ENCODE results near the gene SCAI. TPM values are rescaled to one million over a fixed set of nuclear protein-coding genes. Genes with fewer than 3 reads are reported as not detected.

SCAI gene
- total RNA-seq, 2 experiments from 2014 or later, result 21.5 to 25.0 TPM

GRCh38 chr9:125008599-125008998 lies 134.7 kb downstream of the SCAI start:
- Histone ChIP-seq H3K79me2 (ENCODE audit: insufficient read depth, low read depth, low read length) (no peaks in the 10 kb centered on the region), H3K36me3 (ENCODE audit: insufficient read depth, low read length) (peaks cover 9% of the 10 kb centered on the region; the same call in 1 of the 2 replicates), H3K9me2 (ENCODE audit: insufficient read depth, low read length) (no peaks in the 10 kb centered on the region), H2AFZ (ENCODE audit: low read length) (no peak overlapping the region), H3K27ac (ENCODE audit: low read depth, low read length, poor library complexity, severe bottlenecking) (no peak overlapping the region), H4K20me1 (ENCODE audit: insufficient read depth, low read length) (no peaks in the 10 kb centered on the region), H3K4me1 (ENCODE audit: insufficient read depth, low read length, poor library complexity, severe bottlenecking) (no peaks in the 10 kb centered on the region), H3K4me3 (ENCODE audit: low read depth, low read length, poor library complexity, severe bottlenecking) (no peak overlapping the region), H3K4me2 (ENCODE audit: low read length) (no peak overlapping the region), H3K9me3 (ENCODE audit: low read length) (no peaks in the 10 kb centered on the region)
- intact Hi-C loops (cut with micrococcal nuclease; ENCODE audit: unreplicated experiment), result no loop called here
- TF ChIP-seq CTCF (conservative IDR thresholded peaks at IDR 0.05; ENCODE audit: low read length), result no peak
- TF ChIP-seq EZH2phosphoT487 (IDR thresholded peaks at IDR 0.05; ENCODE audit: borderline replicate concordance, low read depth, low read length), result no peak
- POLR2A ChIA-PET, result interaction anchor here (1.3 kb wide), 1 partner anchor 336 kb away, joined by 3 read pairs; no protein-coding TSS in a partner anchor
- BruUV-seq (replicated peaks), result no TSS peak
- DNase-seq (ENCODE audit: low spot score), result no peak
- CTCF ChIA-PET (ENCODE audit: unreplicated experiment), result no interaction called here

- Histone ChIP-seq H3K4me1 (ENCODE audit: insufficient read depth, low read length, poor library complexity, severe bottlenecking) (no peaks in the 10 kb centered on the region), H3K36me3 (ENCODE audit: insufficient read depth, low read length) (peaks cover 35% of the 10 kb centered on the region), H3K9me2 (ENCODE audit: insufficient read depth, low read length) (no peaks in the 10 kb centered on the region), H3K4me3 (ENCODE audit: low read depth, low read length, poor library complexity, severe bottlenecking) (no peak overlapping the region), H4K20me1 (ENCODE audit: insufficient read depth, low read length) (no peaks in the 10 kb centered on the region), H3K27ac (ENCODE audit: low read depth, low read length, poor library complexity, severe bottlenecking) (no peak overlapping the region), H3K4me2 (ENCODE audit: low read length) (no peak overlapping the region), H3K9me3 (ENCODE audit: low read length) (no peaks in the 10 kb centered on the region), H2AFZ (ENCODE audit: low read length) (no peak overlapping the region), H3K79me2 (ENCODE audit: insufficient read depth, low read depth, low read length) (no peaks in the 10 kb centered on the region)
- POLR2A ChIA-PET, result interaction anchor here (0.7 kb wide), 2 partner anchors 199 to 684 kb away, joined by 3 read pairs; no protein-coding TSS in a partner anchor
- intact Hi-C loops (cut with micrococcal nuclease; ENCODE audit: unreplicated experiment), result no loop called here
- no peak for DNase-seq (ENCODE audit: low spot score)
- no TSS peak for BruUV-seq (replicated peaks)
- CTCF ChIA-PET (ENCODE audit: unreplicated experiment), result no interaction called here
- TF ChIP-seq EZH2phosphoT487 (IDR thresholded peaks at IDR 0.05; ENCODE audit: borderline replicate concordance, low read depth, low read length), result no peak
- TF ChIP-seq CTCF (conservative IDR thresholded peaks at IDR 0.05; ENCODE audit: low read length), result no peak
Observed at GRCh38 chr9:125003332-125003731, 140.0 kb downstream of the SCAI start.

GRCh38 chr9:124983698-124984097 lies 159.6 kb downstream of the SCAI start:
- no peak for DNase-seq (ENCODE audit: low spot score)
- Histone ChIP-seq H3K4me2 (ENCODE audit: low read length) (no peak overlapping the region), H4K20me1 (ENCODE audit: insufficient read depth, low read length) (no peaks in the 10 kb centered on the region), H3K4me1 (ENCODE audit: insufficient read depth, low read length, poor library complexity, severe bottlenecking) (no peaks in the 10 kb centered on the region), H3K36me3 (ENCODE audit: insufficient read depth, low read length) (peaks cover 34% of the 10 kb centered on the region), H3K9me2 (ENCODE audit: insufficient read depth, low read length) (no peaks in the 10 kb centered on the region), H3K9me3 (ENCODE audit: low read length) (no peaks in the 10 kb centered on the region), H3K4me3 (ENCODE audit: low read depth, low read length, poor library complexity, severe bottlenecking) (no peak overlapping the region), H3K79me2 (ENCODE audit: insufficient read depth, low read depth, low read length) (no peaks in the 10 kb centered on the region), H2AFZ (ENCODE audit: low read length) (no peak overlapping the region), H3K27ac (ENCODE audit: low read depth, low read length, poor library complexity, severe bottlenecking) (no peak overlapping the region)
- no peak for TF ChIP-seq EZH2phosphoT487 (IDR thresholded peaks at IDR 0.05; ENCODE audit: borderline replicate concordance, low read depth, low read length)
- TF ChIP-seq CTCF (conservative IDR thresholded peaks at IDR 0.05; ENCODE audit: low read length), result no peak
- intact Hi-C loops (cut with micrococcal nuclease; ENCODE audit: unreplicated experiment), result no loop called here
- CTCF ChIA-PET (ENCODE audit: unreplicated experiment), result no interaction called here
- BruUV-seq (replicated peaks), result no TSS peak
- POLR2A ChIA-PET, result no interaction called here

All from OCI-LY7 (cell line).